Measurements from ENCODE around the gene RHCG.

RHCG gene

GRCh38 chr15:89504166-89504565 is 7.8 kb upstream of the RHCG start:
- no peak for DNase-seq (ENCODE audit: low read depth, low spot score)

GRCh38 chr15:89502867-89503595 is 6.6 kb upstream of the RHCG start:
- no peak for DNase-seq (ENCODE audit: low read depth, low spot score)

GRCh38 chr15:89501646-89502045 is 5.3 kb upstream of the RHCG start:
- no peak for DNase-seq (ENCODE audit: low read depth, low spot score)

GRCh38 chr15:89500397-89501270 is 4.3 kb upstream of the RHCG start:
- no peak for DNase-seq (ENCODE audit: low read depth, low spot score)

GRCh38 chr15:89499156-89499555 is 2.8 kb upstream of the RHCG start:
- DNase-seq (ENCODE audit: low read depth, low spot score) = no peak

- no peak for DNase-seq (ENCODE audit: low read depth, low spot score)
These were observed 2.2 kb upstream of the RHCG start for GRCh38 chr15:89498574-89498906.

- no peak for DNase-seq (ENCODE audit: low read depth, low spot score)
These were observed 848 bp upstream of the RHCG start for GRCh38 chr15:89497231-89497630.

- no peak for DNase-seq (ENCODE audit: low read depth, low spot score)
These were observed 691 bp downstream of the RHCG start for GRCh38 chr15:89495638-89496145.

- DNase-seq (ENCODE audit: low read depth, low spot score) = no peak
These were observed 1.3 kb downstream of the RHCG start for GRCh38 chr15:89494941-89495637.

- no peak for DNase-seq (ENCODE audit: low read depth, low spot score)
These were observed 2.4 kb downstream of the RHCG start for GRCh38 chr15:89494031-89494430.

GRCh38 chr15:89492934-89493631 is 3.3 kb downstream of the RHCG start:
- DNase-seq (ENCODE audit: low read depth, low spot score) = no peak

GRCh38 chr15:89492111-89492641 is 4.2 kb downstream of the RHCG start:
- no peak for DNase-seq (ENCODE audit: low read depth, low spot score)

- DNase-seq (ENCODE audit: low read depth, low spot score) = no peak
These were observed 5.5 kb downstream of the RHCG start for GRCh38 chr15:89490814-89491315.

- DNase-seq (ENCODE audit: low read depth, low spot score) = no peak
These were observed 6.1 kb downstream of the RHCG start for GRCh38 chr15:89490081-89490813.

GRCh38 chr15:89489376-89489775 is 7.0 kb downstream of the RHCG start:
- DNase-seq (ENCODE audit: low read depth, low spot score) = no peak

- DNase-seq (ENCODE audit: low read depth, low spot score) = no peak
These were observed 8.6 kb downstream of the RHCG start for GRCh38 chr15:89487791-89488190.

GRCh38 chr15:89486726-89487050 is 9.7 kb downstream of the RHCG start:
- no peak for DNase-seq (ENCODE audit: low read depth, low spot score)

- DNase-seq (ENCODE audit: low read depth, low spot score) = no peak
These were observed 13.3 kb downstream of the RHCG start for GRCh38 chr15:89483079-89483478.

GRCh38 chr15:89482139-89482538 is 14.2 kb downstream of the RHCG start:
- DNase-seq (ENCODE audit: low read depth, low spot score) = no peak

- no peak for DNase-seq (ENCODE audit: low read depth, low spot score)
These were observed 15.9 kb downstream of the RHCG start for GRCh38 chr15:89480505-89480904.

GRCh38 chr15:89479173-89479572 is 17.2 kb downstream of the RHCG start:
- no peak for DNase-seq (ENCODE audit: low read depth, low spot score)

All from astrocyte of the hippocampus (primary cell).